HG03378 (cell line): ENCODE results near the gene ITPR3.
A peak's percentile ranks its signal among the peaks of the same experiment; 100 is the strongest.
"Not testable (repeated sequence)": the region's sequence is repeated elsewhere in the genome, so short reads cannot be mapped to it uniquely, and the experiment has no call there.

ENCODE experiments used
- ATAC-seq: cut with Tn5 transposase; IDR thresholded peaks from one replicate; pipeline ENCODE4 v1.9.1; 2021; ENCODE audit warnings: mild to moderate bottlenecking, moderate library complexity; ENCODE audit not compliant: unreplicated experiment

The ITPR3 gene

GRCh38 chr6:33610779-33611732 lies 10.1 kb upstream of the ITPR3 start:
- ATAC-seq, result no peak

- no peak for ATAC-seq
These were observed 7.9 kb upstream of the ITPR3 start for GRCh38 chr6:33613146-33613794.

- no peak for ATAC-seq
These were observed 7.3 kb upstream of the ITPR3 start for GRCh38 chr6:33613795-33614168.

GRCh38 chr6:33616113-33616512 lies 5.0 kb upstream of the ITPR3 start:
- no peak for ATAC-seq

GRCh38 chr6:33616913-33617312 lies 4.2 kb upstream of the ITPR3 start:
- no peak for ATAC-seq

- no peak for ATAC-seq
These were observed 1.8 kb upstream of the ITPR3 start for GRCh38 chr6:33619166-33619840.

GRCh38 chr6:33620158-33620855 lies 815 bp upstream of the ITPR3 start:
- ATAC-seq, result no peak

GRCh38 chr6:33621711-33622388 lies 728 bp downstream of the ITPR3 start:
- ATAC-seq, result peak; percentile 7

- ATAC-seq, result no peak
These were observed 1.6 kb downstream of the ITPR3 start for GRCh38 chr6:33622456-33623431.

- ATAC-seq, result no peak
These were observed 2.8 kb downstream of the ITPR3 start for GRCh38 chr6:33623895-33624381.

GRCh38 chr6:33624856-33625255 lies 3.7 kb downstream of the ITPR3 start:
- ATAC-seq, result no peak

- ATAC-seq, result no peak
These were observed 6.8 kb downstream of the ITPR3 start for GRCh38 chr6:33627876-33628275.

- ATAC-seq, result no peak
These were observed 7.4 kb downstream of the ITPR3 start for GRCh38 chr6:33628401-33628964.

GRCh38 chr6:33630014-33630413 lies 8.9 kb downstream of the ITPR3 start:
- ATAC-seq, result no peak

- ATAC-seq, result not testable (repeated sequence)
These were observed 10.4 kb downstream of the ITPR3 start for GRCh38 chr6:33631521-33631920.

- no peak for ATAC-seq
These were observed 10.9 kb downstream of the ITPR3 start for GRCh38 chr6:33631971-33632557.

- ATAC-seq, result no peak
These were observed 11.5 kb downstream of the ITPR3 start for GRCh38 chr6:33632558-33633039.

GRCh38 chr6:33633084-33633461 lies 12.0 kb downstream of the ITPR3 start:
- ATAC-seq, result no peak
